Measurements from ENCODE around the gene AAK1. TPM values are rescaled to one million over a fixed set of nuclear protein-coding genes. Genes with fewer than 3 reads are reported as not detected.

AAK1 gene
- total RNA-seq, 2 experiments from 2014 or later = 114 to 115 TPM

GRCh38 chr2:69588945-69589344, 54.6 kb downstream of the AAK1 start:
- Mint-ChIP-seq H3K36me3 (ENCODE audit: low read depth) (peaks cover 20% of the 10 kb centered on the region), H3K4me3 (no peak overlapping the region)
- CTCF ChIA-PET = interaction anchor here (1.0 to 16.2 kb wide), 4 partner anchors 10 to 129 kb away, joined by 3 to 187 read pairs (median 4); no protein-coding TSS in a partner anchor

GRCh38 chr2:69588403-69588802, 55.1 kb downstream of the AAK1 start:
- ChIA-PET CTCF (interaction anchor here (1.6 to 16.2 kb wide), 2 partner anchors 11 to 23 kb away, joined by 4 to 187 read pairs; no protein-coding TSS in a partner anchor), POLR2A (interaction anchor here (1.0 kb wide), 1 partner anchor 26 kb away, joined by 3 read pairs; no protein-coding TSS in a partner anchor)
- TF ChIP-seq CTCF (IDR thresholded peaks at IDR 0.05) = no peak
- no peak for DNase-seq
- H3K36me3 Mint-ChIP-seq (ENCODE audit: low read depth) = peaks cover 20% of the 10 kb centered on the region
- H3K4me3 Mint-ChIP-seq = no peak overlapping the region
- peak; percentile 50 for ATAC-seq
- peak overlapping the region; percentile 84 for H3K27ac Mint-ChIP-seq
- H3K9me3 Mint-ChIP-seq = no peaks in the 10 kb centered on the region
- peaks cover 79% of the 10 kb centered on the region for H3K4me1 Mint-ChIP-seq (ENCODE audit: low read depth)
- H3K27me3 Mint-ChIP-seq = no peaks in the 10 kb centered on the region
- intact Hi-C loops (cut with micrococcal nuclease) = no loop called here

More at GRCh38 chr2:69588945-69589344, 54.6 kb downstream of the AAK1 start:
- H3K27me3 Mint-ChIP-seq = no peaks in the 10 kb centered on the region
- peak overlapping the region; percentile 84 for H3K27ac Mint-ChIP-seq
- intact Hi-C loops (cut with micrococcal nuclease) = no loop called here
- peaks cover 77% of the 10 kb centered on the region for H3K4me1 Mint-ChIP-seq (ENCODE audit: low read depth)
- POLR2A ChIA-PET = interaction anchor here (0.5 kb wide), 1 partner anchor 147 kb away, joined by 3 read pairs; no protein-coding TSS in a partner anchor
- no peaks in the 10 kb centered on the region for H3K9me3 Mint-ChIP-seq
- ATAC-seq (no peak), DNase-seq (no peak)
- no peak for TF ChIP-seq CTCF (IDR thresholded peaks at IDR 0.05)

GRCh38 chr2:69585855-69586555, 57.5 kb downstream of the AAK1 start:
- no peak for TF ChIP-seq CTCF (IDR thresholded peaks at IDR 0.05)
- intact Hi-C loops (cut with micrococcal nuclease) = no loop called here
- Mint-ChIP-seq H3K4me3 (no peak overlapping the region), H3K4me1 (ENCODE audit: low read depth) (peaks cover 82% of the 10 kb centered on the region), H3K27me3 (no peaks in the 10 kb centered on the region), H3K27ac (peak overlapping the region; percentile 81), H3K9me3 (no peaks in the 10 kb centered on the region), H3K36me3 (ENCODE audit: low read depth) (peaks cover 16% of the 10 kb centered on the region)
- ChIA-PET CTCF (interaction anchor here (0.9 to 16.2 kb wide), 6 partner anchors 13 to 42 kb away, joined by 3 to 187 read pairs (median 4); no protein-coding TSS in a partner anchor), POLR2A (interaction anchor here (0.7 to 2.1 kb wide), 7 partner anchors 10 to 27 kb away, joined by 3 to 13 read pairs (median 3); no protein-coding TSS in a partner anchor)
- DNase-seq (peak; percentile 50), ATAC-seq (peak; percentile 50)

- Mint-ChIP-seq H3K27me3 (no peaks in the 10 kb centered on the region), H3K27ac (peak overlapping the region; percentile 88), H3K36me3 (ENCODE audit: low read depth) (peaks cover 24% of the 10 kb centered on the region), H3K9me3 (no peaks in the 10 kb centered on the region), H3K4me3 (no peak overlapping the region), H3K4me1 (ENCODE audit: low read depth) (peaks cover 82% of the 10 kb centered on the region)
- ChIA-PET POLR2A (interaction anchor here (0.6 to 3.5 kb wide), 4 partner anchors 10 to 111 kb away, joined by 3 to 8 read pairs (median 4); partner anchors contain the start of gene AAK1), CTCF (interaction anchor here (0.9 to 16.2 kb wide), 11 partner anchors 14 to 198 kb away, joined by 3 to 187 read pairs (median 4); no protein-coding TSS in a partner anchor)
- TF ChIP-seq CTCF (IDR thresholded peaks at IDR 0.05) = no peak
- DNase-seq (no peak), ATAC-seq (no peak)
- intact Hi-C loops (cut with micrococcal nuclease) = loop anchor here (5.0 kb wide), 1 partner anchor 58 kb away; the partner anchor contains the start of gene AAK1
These were observed 59.2 kb downstream of the AAK1 start for GRCh38 chr2:69584127-69584889.
